GM19397 (cell line): ENCODE measurements around the gene KDM5B.
"Not testable (repeated sequence)": the region's sequence is repeated elsewhere in the genome, so short reads cannot be mapped to it uniquely, and the experiment has no call there.

Experiments
- ATAC-seq: cut with Tn5 transposase; IDR thresholded peaks from one replicate; pipeline ENCODE4 v1.9.1; 2021; ENCODE audit warnings: mild to moderate bottlenecking, moderate library complexity; ENCODE audit not compliant: unreplicated experiment

KDM5B gene

DNA sequence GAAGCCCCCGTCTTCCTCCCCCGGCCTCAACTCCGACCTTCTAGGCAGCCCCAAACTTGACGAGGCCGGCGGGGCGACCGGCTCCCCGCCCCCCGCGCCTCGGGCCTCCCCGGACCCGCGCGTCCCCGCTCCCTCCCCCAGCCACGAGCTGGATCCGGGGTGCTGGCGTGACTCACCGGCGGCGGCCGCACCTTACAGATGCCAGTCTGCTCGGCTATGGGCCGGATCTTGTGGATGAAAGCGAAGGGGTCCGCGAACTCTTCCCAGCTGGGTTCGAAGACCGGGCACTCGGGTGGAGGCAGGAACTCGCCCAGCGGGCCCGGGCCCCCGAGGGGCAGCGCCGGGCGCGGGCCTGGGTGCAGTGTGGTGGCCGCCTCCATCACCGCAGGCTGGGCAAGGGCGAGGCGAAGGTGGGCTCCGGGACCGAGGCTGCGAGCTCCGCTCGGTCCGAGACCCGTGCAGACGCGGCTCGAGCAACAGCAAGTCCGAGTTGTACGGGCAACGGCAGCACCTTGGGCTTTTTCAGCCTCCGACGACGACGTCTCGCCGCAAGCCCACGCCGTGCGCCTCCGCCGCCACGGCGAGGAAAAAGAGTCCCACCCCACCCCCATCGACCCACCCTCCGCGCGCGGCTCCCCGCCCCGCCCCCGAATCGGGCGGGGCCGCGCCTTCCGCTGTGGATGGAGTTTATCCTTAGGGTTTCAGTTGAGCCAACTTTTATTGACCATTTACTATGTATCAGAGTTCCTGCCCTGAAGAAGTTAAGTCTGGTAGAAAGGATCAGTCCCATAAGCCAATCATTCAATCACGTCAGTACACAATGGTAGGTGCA, at the start of gene KDM5B:
Gene KDM5B, minus strand, starts transcription at position 496 of the 832 bp plus-strand sequence. Its CDS starts 116 bp downstream, at position 380.
- no peak for ATAC-seq

DNA sequence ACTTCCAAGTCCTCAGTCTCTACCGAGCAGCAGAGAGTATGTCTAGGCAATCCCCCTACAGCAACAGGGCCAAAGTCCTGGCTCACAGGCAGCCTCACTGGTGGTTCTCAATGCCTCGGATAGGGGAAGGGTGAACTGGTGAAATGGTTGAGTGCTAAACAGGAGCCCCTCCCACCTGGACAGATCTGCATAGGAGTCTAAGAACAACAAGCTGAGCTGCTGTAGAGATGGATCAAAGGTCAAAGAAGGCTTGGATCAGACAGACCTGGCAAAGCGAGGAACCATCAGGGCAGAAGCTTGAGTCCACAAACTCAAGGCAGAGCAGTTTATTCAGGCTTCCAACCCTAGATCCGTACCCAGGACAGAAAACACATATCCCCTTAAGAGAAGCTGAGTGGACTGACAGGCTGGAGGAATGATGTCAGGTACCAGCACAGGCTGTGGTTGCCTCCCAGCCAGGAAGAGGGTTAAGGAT, 49.0 kb upstream of the KDM5B start:
- ATAC-seq, result no peak

DNA sequence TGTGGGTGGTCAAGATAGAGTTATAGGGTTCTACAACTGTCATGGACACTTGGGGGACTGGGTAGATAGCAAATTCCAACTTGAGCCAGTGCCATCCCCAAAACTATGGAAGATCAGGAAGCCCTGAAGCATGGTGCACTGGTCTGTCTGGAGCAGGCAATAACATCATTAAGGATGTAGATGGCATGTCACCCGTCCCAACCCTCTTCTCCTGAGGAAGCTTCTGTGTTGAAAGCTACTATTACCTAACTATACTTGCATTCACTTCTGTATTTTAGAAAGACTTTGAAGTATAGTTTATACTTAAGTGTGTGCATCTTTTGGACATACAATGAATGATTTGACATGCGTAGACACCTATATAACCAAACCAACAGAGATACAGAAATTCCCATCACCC, 47.8 kb upstream of the KDM5B start:
- ATAC-seq, result no peak

DNA sequence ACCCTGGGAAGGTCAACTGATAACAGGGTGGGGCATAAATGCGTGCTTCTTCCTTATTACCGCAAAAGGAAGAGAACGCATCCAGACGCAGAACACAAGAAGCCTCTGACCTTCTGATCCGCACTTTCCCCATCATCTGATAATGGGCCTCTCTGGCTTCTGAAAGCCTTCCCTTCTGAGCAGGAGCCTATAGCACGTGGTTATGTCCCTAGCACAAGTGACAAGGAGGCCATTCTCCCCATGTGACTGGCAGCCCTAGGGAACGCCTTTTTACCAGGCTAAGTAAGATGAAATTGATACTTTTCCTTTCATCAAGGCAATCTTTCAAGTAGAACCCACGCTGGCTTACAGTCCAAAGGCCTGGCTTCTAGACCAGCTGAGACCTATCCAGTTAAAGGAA, 46.6 kb upstream of the KDM5B start:
- ATAC-seq, result no peak

DNA sequence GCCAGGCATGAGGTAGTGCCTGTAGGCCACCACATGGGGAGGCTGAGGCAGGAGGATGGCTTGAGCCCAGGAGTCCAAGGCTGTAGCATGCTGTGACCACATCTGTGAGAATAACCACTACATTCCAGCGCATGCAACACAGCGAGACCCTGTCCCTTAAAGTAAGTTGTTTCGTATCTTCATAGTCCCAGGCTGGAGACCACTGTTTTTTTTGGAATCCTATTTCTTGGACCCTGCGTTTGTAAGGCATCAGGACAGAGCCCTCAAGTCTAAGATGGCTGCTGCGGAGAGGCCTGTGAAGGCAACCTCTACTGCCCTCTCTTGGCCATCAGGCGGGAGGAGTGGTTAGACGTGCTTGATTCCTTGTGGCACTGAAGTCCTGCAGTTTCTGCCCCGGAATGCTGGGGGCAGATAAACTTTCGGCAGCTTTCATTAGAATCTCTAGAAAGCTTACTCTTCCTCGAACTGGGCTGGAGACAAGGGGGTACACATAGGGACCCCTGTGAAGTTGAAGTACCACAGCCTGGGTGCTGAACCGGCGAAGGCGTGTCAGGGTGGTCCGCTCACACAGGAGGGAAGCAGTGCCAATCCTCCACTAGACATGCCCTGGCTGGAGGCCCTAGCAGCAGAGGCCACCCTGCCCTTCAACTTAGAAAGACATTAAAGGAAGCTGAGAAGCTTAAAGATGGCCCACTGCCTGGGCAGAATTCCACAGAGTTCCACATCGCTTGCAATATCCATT, 44.1 kb upstream of the KDM5B start:
- no peak for ATAC-seq

DNA sequence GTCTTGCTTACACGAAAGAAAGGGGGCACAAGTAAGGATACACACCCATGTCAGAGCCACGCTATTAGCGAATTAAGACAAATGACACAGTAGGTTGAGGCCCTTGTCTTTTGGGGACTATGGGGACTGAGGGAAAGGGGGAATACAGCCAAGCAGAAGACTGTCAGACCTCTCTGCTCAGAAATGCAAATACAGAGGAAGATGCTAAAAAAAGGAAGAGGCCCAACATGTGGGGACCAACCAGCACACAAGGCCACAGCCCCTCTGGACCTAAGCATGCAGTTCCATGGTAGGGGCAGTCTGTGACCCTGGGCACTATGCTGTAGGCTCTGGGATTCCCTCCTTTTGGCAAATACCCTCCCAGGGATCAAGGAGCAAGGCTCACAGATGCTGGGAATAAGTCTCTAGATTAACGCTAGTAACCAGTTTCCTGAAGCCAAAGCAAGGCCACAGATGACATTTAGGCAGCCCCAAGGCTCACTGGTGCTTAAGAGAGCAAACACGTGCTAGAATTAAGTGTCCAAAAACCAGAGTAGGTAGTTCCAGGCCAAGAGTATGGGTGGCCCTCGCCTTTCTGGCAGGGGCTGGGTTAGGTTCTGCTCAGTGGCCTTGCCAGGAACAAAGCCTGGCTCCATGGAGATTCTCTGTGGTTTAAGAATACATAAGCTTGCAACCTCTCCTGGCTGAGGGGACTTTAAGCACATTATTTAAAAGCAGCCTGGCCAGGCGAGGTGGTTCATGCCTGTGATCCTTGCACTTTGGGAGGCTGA, 42.6 kb upstream of the KDM5B start:
- no peak for ATAC-seq

DNA sequence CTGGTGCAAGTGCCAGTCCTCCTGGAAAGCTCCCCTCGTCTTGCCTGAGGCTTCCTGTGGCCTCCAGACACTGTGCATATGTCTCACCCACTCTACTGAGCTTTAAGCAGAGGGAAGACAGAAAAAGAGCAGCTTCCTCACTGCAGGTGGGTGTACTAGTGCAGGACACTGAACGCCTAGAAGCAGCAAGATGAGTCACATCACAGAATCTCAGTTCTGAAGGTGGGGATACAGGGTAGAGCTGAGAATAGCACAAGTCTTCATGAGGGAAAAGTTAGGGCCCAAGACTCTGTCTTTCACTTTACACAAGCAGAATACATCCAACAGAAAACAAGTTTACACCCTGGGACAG, 39.9 kb upstream of the KDM5B start:
- ATAC-seq, result no peak

DNA sequence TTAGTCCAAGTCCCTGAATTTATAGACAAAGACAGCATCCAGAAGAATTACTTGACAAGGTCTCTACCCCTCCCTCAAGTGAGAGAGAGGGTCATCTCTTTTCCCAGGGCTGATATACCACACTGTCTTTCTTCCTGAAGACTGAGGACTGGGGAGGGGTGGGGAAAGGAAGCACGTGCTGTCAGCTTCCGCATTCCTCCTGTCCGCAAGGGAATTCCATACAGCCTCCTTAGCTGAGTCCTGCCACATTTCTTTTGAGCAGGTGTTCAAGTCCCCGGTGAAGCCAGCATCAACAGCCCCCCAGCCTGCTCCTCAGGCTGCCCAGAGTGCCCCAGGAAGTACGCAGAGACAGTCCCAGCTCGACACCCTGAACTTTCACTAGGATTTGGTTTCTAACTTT, 36.7 kb upstream of the KDM5B start:
- no peak for ATAC-seq

DNA sequence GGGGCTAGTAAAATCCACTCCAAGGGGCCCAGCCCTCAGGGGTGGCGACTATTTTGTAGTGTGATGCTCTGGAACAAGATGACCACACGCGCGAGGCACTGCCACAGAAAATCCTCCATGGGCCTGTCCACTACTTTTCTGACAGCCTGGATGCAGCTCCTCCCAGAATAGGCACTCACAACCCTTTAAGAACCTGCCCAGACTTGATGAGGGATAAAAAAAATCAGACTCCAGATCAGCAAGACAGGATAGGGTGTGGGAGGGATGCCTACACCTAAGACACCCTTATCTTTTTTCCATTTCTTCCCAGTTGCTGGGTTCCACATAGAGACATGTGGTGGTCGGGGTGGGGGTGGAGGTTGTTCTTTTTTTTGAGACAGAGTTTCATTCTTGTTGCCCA, 36.0 kb upstream of the KDM5B start:
- no peak for ATAC-seq

DNA sequence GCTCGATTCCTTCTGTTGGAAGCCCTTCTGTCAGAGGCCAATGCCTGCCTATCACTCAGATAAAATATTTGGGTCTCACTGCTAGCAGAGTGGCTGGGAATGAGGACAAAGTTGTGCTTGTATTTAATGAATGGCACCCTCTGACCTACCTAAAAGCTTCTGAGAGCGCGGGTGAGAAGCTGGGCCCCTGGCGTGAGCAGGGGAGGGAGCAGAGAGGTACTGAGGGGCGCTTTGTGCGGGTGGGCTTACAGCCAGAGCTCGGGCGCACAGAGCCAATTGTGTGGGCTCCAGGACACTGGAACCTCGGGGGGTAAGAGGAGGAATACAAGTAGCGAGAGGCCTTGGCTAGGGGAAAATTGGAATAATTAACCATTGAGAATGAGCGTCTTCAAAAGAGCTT, 34.9 kb upstream of the KDM5B start:
- no peak for ATAC-seq

DNA sequence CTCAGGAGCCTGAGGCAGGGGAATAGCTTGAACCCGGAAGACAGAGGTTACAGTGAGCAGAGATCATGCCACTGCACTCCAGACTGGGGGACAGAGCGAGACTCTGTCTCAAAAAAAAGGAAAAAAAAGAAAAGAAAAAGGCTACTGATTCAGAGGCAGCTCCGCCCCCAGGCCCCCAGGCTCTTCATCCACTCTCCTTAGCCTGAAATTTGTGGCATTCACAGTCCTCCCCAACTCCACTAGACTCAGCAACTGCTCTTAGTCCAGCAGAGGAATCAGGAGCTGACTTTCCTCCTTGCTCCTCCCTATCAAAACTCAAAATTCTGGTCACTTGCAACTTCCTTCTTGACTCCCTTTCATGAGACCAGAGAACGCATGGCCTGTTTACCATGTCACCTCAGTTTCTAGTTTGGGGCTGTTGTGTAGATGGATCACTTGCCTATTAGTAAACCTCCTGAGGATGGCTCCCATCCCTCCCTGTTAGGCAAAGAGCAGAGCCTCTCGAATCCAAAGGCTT, 29.6 kb upstream of the KDM5B start:
- no peak for ATAC-seq

DNA sequence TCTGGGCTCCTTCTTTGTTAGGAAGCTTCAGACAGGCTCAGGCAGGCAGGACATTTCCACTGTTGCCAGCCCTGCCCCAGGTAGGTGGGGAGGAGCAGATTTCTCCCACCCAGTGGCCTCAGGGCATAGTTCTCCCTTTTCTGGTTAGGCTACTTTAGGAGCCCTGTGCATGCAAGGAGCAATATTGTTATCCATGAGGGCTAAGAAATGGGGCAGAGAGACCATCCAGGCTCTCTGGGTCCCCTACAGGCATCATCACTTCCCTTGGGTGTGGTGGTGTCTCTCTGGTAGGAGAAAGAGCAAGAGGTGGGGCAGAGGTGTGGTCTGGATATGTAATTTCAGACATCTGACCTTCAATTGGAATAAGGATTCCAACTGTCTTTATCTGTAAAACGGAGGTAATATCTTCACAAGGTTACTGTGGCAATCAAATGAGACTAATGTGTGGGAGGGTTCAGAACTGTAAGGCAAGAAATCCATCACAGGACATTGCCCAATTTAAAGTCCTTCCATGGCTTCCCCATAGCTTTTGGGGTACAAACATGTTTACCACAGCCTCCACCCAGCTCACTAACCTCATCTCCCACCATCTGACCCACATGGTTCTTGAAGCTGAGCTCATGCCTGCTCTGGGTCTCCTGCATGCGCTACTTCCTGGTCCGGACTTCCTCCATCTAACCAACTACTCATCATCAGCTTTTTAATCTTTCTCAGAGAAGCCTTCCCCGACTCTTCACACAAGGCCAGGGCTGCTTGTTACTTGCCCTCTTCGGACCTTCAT, 28.6 kb upstream of the KDM5B start:
- no peak for ATAC-seq

DNA sequence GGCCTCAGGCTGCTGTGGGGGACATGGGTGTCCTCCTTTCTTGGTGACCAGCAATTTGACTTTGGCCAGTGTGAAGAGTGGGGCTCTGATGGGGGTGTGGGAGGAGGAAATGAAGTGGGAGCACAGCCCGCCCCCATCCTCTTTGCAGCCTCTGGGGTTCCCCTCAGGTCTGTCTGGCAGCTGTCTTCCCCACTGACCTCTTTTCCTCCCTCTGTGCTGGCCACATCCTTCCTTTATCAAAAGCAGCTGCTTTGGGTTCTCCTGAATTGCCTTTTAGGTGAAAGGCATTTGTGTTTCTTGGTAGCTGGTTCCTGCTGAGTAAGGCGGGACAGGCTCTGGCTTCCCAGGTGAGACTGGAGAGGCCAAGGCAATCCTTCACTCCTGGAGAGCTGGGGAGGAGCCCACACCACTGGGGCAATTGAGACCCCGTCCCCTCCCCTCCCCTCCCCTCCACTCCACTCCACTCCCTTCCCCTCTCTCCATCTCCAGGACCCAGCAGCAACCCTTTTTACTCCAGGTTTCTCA, 27.4 kb upstream of the KDM5B start:
- ATAC-seq, result no peak

DNA sequence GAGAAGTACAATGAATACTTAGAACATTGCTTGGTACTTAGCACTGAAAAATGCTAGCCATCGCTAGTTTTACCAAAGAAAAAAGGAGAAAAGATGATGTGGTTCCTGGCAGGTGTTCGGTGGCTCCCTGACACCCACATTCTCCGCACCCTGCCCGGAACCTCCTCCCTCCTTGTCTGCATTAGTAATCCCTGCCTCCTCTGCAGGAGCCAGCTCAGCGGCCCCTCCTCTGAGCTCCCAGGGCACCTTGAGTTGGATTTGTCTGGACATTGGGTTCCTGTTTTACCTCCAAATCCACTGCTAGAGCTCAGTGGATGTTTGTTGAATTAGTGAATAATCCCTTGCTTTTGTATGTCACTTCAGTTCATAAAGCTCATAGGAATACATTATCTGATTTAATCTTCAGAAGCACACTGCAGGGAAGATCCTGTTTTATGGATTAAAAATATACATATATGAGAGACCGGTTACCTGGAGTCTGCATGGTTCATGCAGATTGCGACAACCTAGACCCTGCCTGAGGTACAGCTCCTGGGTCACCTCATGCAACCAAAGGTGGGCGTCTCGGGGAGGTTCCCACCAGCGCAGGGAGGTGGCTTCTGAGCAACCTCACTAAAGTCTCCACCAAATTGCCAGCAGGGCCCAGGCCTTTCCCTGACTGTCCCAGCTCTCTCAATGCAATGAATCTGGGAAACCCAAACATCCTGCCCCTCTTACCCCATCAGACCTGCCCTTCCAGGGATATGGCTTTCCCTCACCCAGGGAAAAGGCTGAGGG, 26.7 kb upstream of the KDM5B start:
- ATAC-seq, result no peak

DNA sequence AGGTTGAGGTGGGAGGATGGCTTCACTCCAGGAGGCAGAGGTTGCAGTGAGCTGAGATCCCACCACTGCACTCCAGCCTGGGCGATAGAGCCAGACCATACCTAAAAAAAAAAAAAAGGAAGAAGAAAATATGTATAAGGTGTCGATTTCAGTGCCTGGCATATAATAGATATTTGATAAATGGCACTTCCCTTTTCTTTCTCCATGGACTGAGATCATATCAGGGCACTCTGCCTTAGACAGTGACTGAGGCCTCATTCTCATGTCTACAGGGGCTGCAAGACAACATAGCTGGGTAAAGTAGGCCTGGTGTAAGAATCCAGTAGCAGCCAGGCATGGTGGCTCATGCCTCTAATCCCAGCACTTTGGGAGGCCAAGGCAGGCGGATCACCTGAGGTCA, 23.7 kb upstream of the KDM5B start:
- ATAC-seq, result no peak

DNA sequence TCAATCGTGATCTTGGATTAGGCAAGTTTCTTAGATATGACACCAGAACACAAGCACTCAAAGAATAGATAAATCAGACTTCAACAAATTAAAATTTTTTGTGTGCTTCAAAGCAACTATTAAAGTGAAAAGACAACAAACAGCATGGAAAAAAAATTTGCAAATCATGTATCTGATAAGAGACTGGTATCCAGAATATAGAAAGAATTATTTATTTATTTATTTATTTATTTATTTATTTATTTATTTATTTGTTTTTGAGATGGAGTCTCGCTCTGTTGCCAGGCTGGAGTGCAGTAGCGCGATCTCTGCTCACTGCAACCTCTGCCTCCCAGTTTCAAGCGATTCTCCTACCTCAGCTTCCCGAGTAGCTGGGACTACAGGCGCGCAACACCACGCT, 21.0 kb upstream of the KDM5B start:
- not testable (repeated sequence) for ATAC-seq

DNA sequence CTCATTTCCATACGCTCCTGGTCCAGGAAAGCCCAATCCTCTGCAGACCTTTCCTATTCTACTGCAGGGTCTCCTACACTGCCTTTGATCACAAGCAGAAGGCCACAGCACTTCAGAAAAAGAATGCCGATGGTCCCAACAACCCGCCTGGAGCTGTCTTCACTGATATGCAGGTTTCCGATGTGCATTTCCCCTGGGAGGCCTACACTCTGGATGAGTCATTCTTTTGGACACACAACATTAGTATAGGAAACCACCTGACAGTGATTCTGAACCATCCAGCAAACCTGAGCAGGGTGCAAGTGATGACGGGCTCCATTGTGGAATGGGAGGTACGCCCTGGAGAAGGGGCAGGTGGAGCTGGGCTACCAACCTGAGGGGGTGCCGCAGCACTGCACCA, 17.5 kb upstream of the KDM5B start:
- no peak for ATAC-seq

DNA sequence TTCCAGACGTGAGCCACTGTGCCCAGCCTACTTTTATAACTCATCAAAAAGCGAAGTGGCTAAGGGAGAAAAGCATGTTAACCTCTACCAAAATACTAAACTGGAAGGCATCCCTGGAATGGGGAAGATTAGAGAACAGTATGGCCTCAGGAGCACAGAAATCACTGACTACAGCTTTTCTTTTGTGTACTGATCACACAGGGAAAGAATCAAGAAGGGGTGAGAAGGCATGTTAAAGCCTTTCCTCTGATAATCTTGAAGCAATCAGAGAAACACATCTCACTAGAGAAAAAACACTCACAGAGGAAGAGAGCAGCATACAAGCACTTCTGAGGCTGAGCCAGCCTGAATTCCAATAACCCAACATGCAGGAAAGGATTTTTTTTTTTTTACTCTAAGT, 13.2 kb upstream of the KDM5B start:
- ATAC-seq, result no peak

DNA sequence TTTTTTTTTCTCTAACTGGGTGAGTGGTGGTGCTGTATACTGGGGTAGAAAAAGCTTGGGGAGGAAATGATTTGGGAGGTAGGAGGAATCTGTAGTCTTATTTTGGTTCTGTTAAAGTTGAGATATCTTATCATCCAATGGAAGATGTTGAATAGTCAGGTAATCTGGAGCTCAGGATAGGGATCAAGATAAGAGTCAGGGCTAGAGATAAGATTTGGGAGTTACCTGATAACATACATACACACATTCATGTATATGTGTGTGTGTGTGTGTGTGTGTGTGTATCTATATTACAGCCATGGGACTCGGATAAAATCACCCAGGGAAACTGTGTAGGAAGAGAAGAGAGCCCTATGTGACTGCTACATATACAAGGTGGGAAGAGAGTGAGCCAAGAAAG, 10.6 kb upstream of the KDM5B start:
- no peak for ATAC-seq

DNA sequence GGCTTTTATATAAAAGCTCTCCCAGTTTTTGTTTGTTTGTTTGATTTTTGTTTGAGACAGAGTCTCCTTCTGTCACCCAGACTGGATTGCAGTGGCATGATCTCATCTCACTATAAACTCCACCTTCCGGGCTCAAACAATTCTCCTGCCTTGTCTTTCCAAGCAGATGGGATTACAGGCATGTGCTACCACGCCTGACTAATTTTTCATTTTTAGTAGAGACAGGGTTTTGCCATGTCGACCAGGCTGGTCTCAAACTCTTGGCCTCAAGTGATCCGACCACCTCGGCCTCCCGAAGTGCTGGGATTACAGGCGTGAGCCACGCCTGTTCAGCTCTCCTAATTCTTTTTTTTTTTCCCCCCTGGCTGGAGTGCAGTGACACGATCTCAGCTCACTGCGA, 6.9 kb upstream of the KDM5B start:
- no peak for ATAC-seq
